HG02840 (cell line): Measurements from ENCODE around the gene BCAP31.
"Not testable (repeated sequence)": the region's sequence is repeated elsewhere in the genome, so short reads cannot be mapped to it uniquely, and the experiment has no call there.

Source experiments
- ATAC-seq: cut with Tn5 transposase; IDR thresholded peaks from one replicate; pipeline ENCODE4 v1.9.1; 2021; ENCODE audit warnings: mild to moderate bottlenecking, moderate library complexity, moderate number of reproducible peaks; ENCODE audit not compliant: unreplicated experiment, low FRiP score

BCAP31 gene

GRCh38 chrX:153719238-153719637 lies 4.9 kb downstream of the BCAP31 start:
- ATAC-seq, result no peak

- no peak for ATAC-seq
Measured at GRCh38 chrX:153717445-153717844, 6.7 kb downstream of the BCAP31 start.

GRCh38 chrX:153714256-153714655 lies 9.9 kb downstream of the BCAP31 start:
- ATAC-seq, result no peak

- ATAC-seq, result no peak
Measured at GRCh38 chrX:153709726-153710674, 14.2 kb downstream of the BCAP31 start.

DNA sequence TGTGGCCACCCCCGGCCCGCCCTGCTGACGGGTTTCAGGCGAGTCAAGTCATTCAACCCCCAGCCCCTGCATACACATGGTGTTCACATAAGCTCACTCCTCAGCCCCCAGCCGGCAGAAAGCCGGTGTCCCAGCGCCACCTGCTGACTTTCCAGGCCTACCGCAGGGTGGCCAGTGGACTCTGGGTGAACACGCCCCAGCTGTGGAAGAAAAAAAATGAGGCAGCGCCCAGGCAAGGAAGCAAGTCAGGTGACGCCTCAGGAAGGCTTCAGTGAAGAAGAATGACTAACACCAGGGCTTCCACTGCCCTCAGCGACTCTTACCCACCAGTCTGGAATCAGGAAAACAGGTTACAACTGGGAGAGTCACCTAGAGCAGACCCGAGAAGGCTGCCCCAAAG lies 15.8 kb downstream of the BCAP31 start:
- no peak for ATAC-seq

GRCh38 chrX:153707406-153707805 lies 16.8 kb downstream of the BCAP31 start:
- ATAC-seq, result no peak

GRCh38 chrX:153706799-153707198 lies 17.4 kb downstream of the BCAP31 start:
- no peak for ATAC-seq

- not testable (repeated sequence) for ATAC-seq
Measured at GRCh38 chrX:153705403-153706060, 18.7 kb downstream of the BCAP31 start.

- ATAC-seq, result not testable (repeated sequence)
Measured at GRCh38 chrX:153704631-153705402, 19.4 kb downstream of the BCAP31 start.

GRCh38 chrX:153704021-153704526 lies 20.1 kb downstream of the BCAP31 start:
- no peak for ATAC-seq

- ATAC-seq, result no peak
Measured at GRCh38 chrX:153703036-153703370, 21.2 kb downstream of the BCAP31 start.

DNA sequence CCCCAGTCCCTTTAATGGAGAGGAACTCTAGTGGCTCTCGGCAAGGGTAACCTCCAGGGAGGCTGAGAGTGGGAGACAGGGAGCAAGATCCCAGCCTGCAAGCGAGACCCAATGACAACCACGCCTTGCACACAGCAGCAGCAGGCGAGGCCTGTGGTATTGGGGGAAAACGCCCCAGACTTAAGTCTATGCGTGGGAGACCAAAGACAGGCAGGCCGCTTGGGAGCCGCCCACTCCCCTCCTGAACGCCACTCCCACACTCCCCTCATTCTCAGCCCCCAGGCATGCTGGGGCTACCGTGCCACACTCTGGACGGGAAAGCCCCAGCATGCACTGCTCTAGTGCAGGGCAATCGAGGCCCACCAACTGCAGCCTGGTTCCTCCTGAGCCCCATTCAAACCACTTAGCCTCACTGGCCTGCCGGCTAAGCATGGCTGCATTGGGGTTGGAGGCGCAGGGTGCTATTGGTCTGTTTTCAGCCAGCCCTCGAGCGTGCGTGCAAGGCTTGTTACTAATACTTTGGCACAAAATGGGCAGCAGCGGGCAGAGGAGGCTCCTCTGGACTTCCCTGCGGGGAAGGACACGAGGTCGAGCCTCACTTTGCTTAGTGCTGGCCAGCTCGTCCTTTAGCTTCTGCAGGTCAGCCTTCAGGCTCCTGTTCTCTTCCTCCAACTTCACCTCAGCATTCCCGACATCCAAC lies 21.7 kb downstream of the BCAP31 start:
- ATAC-seq, result no peak

GRCh38 chrX:153701706-153702105 lies 22.5 kb downstream of the BCAP31 start:
- no peak for ATAC-seq

- ATAC-seq, result no peak
Measured at GRCh38 chrX:153700967-153701366, 23.2 kb downstream of the BCAP31 start.

GRCh38 chrX:153700376-153700945 lies 23.7 kb downstream of the BCAP31 start:
- no peak for ATAC-seq

GRCh38 chrX:153699784-153700371 lies 24.3 kb downstream of the BCAP31 start:
- not testable (repeated sequence) for ATAC-seq

DNA sequence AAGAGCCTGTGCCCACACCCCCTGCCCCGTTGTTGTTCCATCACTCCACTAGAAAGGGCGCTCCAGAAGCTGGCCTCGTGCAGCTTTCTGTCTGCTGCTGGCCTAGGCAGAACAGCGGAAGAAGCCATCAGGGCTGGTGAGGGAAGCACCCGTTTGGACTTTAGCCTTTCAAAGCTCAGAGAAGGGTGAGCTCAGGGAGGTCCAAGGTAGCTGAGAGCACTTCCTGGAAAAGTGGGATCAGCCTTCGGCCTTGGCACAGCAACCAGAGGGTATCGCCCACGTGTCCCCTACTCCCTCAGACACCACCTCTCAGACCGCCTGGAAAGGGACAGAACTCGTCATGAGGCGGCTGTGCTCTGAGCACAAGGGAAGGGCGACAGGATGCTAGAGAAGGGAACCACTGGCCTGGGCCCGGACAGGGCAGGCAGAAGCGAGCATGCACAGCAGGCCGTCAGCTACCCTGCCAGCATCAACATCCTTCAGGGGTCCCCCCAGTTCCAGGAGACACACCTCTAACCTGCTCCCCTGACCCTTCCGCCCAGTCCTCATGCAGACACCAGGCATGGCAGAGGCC lies 24.9 kb downstream of the BCAP31 start:
- ATAC-seq, result not testable (repeated sequence)

DNA sequence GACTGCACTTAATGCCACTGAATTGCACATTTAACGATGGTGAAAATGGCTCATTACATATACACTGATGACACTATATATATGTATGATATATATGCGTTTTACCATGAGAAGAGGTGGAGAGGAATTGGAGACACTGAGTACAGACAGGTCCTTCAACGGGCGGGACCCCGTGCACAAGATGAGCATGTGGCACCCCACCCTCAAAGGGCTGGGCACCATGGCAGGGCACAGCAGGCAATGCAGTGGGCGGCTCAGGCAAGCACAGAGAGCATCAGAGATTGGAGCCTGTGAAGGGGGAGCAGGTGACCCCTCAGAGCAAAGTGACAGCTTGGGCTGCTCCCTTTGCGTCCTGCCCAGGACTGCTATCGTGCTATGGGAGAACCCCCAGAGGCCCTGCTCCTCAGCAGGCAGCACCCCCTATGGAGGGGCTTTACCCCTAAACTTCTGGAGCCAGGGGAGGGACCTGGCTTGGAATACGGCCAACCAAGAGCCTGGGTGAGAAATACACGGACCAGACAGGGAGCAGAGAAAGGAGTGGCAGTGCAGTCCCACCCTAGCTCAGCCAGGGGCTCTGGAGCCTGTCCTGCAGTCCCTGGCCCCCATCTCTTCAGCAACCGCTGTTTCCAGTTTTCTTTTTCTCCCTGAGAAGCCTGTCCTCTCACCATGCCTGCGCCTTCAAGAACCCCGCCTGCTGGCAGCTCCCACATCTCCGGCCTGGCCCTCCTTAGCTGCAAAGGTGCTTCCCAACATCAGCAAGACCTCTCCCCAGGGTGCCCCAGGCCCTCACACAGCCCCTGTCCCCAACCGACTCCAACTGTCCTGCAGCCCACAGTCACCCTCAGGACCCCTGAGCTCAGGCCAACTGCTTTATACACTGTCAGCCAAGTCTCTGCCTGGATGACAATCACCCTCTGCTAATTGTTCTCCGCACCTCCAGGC lies 26.0 kb downstream of the BCAP31 start:
- no peak for ATAC-seq
